Caco-2 (cell line): ENCODE results near the gene GFY. TPM values are rescaled to one million over a fixed set of nuclear protein-coding genes. Genes with fewer than 3 reads are reported as not detected.

Experiments used
- BruUV-seq: library from RNA; stranded (reverse); fragments of 400-500 nt; replicated peaks from 2 replicates; lab custom pipeline; 2021; lab: Mats Ljungman, UMichigan
- CTCF ChIA-PET: fragments of 300-600 bp; sonication (Branson Sonifier 250); formaldehyde crosslinking; loops from one replicate; lab custom pipeline; 2022; ENCODE audit warnings: antibody characterized with exemption; lab: Charles Lee
- POLR2A ChIA-PET: fragments of 300-600 bp; sonication (Branson Sonifier 250); formaldehyde crosslinking; loops from one replicate; lab custom pipeline; 2022; ENCODE audit warnings: antibody characterized with exemption; lab: Charles Lee
- DNase-seq, 2 experiments: peaks; one replicate each; pipeline versions ENCODE4 v3.0.0 to v3.0.0-alpha.2; 2020 to 2022
- H3K27me3 ChIP-seq: replicated peaks from 2 replicates; pipeline ENCODE4 v1.6.0; 2011; ENCODE audit warnings: low read length; ENCODE audit not compliant: control insufficient read depth, insufficient read depth
- H3K36me3 ChIP-seq: 2 replicates; pipeline ENCODE4 v1.5.1; 2011; ENCODE audit warnings: low read length; ENCODE audit not compliant: control insufficient read depth, insufficient read depth
- H3K4me1 ChIP-seq: fragments of 250-450 bp; sonication (Bioruptor Pico); 2 replicates; pipeline ENCODE4 v1.5.1; 2020; ENCODE audit warnings: mild to moderate bottlenecking
- H3K4me3 ChIP-seq: 2 replicates; pipeline ENCODE4 v1.5.1; 2011; ENCODE audit warnings: low read depth, mild to moderate bottlenecking, control low read depth, low read length
- H3K9me3 ChIP-seq: fragments of 250-450 bp; sonication (Bioruptor Pico); 2 replicates; pipeline ENCODE4 v1.5.1; 2020; ENCODE audit warnings: mild to moderate bottlenecking, moderate library complexity
- H3K27ac Mint-ChIP-seq: one replicate; pipeline ENCODE4 v1.8.0; 2022; ENCODE audit warnings: mixed read lengths; ENCODE audit not compliant: unreplicated experiment
- H3K27me3 Mint-ChIP-seq: one replicate; pipeline ENCODE4 v1.8.0; 2022; ENCODE audit warnings: mixed read lengths; ENCODE audit not compliant: insufficient read depth, unreplicated experiment
- H3K36me3 Mint-ChIP-seq: one replicate; pipeline ENCODE4 v1.8.0; 2022; ENCODE audit warnings: mild to moderate bottlenecking, mixed read lengths; ENCODE audit not compliant: insufficient read depth, unreplicated experiment
- H3K4me1 Mint-ChIP-seq: one replicate; pipeline ENCODE4 v1.8.0; 2022; ENCODE audit warnings: low read depth, mixed read lengths; ENCODE audit not compliant: unreplicated experiment
- H3K4me3 Mint-ChIP-seq: one replicate; pipeline ENCODE4 v1.8.0; 2022; ENCODE audit warnings: mild to moderate bottlenecking, moderate library complexity, mixed read lengths; ENCODE audit not compliant: unreplicated experiment
- H3K9me3 Mint-ChIP-seq: one replicate; pipeline ENCODE4 v1.8.0; 2022; ENCODE audit warnings: mixed read lengths; ENCODE audit not compliant: unreplicated experiment
- intact Hi-C: fragments of 100-400 bp; cut with micrococcal nuclease; formaldehyde crosslinking; loops from one replicate; pipeline ENCODE4 v1.10.0; 2022; ENCODE audit not compliant: unreplicated experiment
- total RNA-seq: library from RNA; stranded (reverse); gene quantifications from 2 replicates; pipeline ENCODE4 v1.2.3, GENCODE V29; 2022
- TF ChIP-seq, protein P1 (sequence below), 2 experiments: fragments of 200-600 bp in 1 of 2; IDR thresholded peaks; 1 replicate in 1 of 2; 2 replicates in 1 of 2; pipeline versions ENCODE4 v1.5.1 to v1.8.0; 2011 to 2022; ENCODE audit warnings: antibody characterized with exemption in 1 of 2, control low read depth in 1 of 2, inconsistent platforms in 1 of 2, low read depth in 1 of 2, low read length in 1 of 2, mild to moderate bottlenecking in 1 of 2, moderate library complexity in 1 of 2; ENCODE audit not compliant: insufficient read depth in 1 of 2, severe bottlenecking in 1 of 2, unreplicated experiment in 1 of 2

The GFY gene
- total RNA-seq, 1 experiment from 2014 or later = 0.25 TPM

GRCh38 chr19:49473868-49474541 lies 48.8 kb downstream of the GFY start, which contains the start of gene FLT3LG:
Gene FLT3LG, plus strand, starts transcription at chr19:49474215. Its CDS starts 425 bp downstream, at chr19:49474640.
- Mint-ChIP-seq H3K9me3 (no peaks in the 10 kb centered on the region), H3K4me3 (peak within 1 kb of the TSS; percentile 72), H3K27ac (peak within 1 kb of the TSS; percentile 32), H3K27me3 (peaks cover 3% of the 10 kb centered on the region), H3K4me1 (peaks cover 10% of the 10 kb centered on the region), H3K36me3 (peaks cover 27% of the 10 kb centered on the region)
- Histone ChIP-seq H3K27me3 (no peaks in the 10 kb centered on the region), H3K4me3 (peak within 1 kb of the TSS; percentile 51), H3K9me3 (no peaks in the 10 kb centered on the region), H3K36me3 (no peaks in the 10 kb centered on the region), H3K4me1 (no peaks in the 10 kb centered on the region; the same call in 1 of the 2 replicates)
- ChIA-PET CTCF (interaction anchor here (0.8 to 1.3 kb wide), 5 partner anchors 21 to 75 kb away, joined by 3 to 5 read pairs (median 4); partner anchors contain the start of genes ALDH16A1 and PIH1D1), POLR2A (interaction anchor here (0.6 to 0.8 kb wide), 2 partner anchors 15 to 106 kb away, joined by 3 read pairs; partner anchors contain the start of gene NOSIP)
- intact Hi-C loops = no loop called here
- TF ChIP-seq, protein P1, sequence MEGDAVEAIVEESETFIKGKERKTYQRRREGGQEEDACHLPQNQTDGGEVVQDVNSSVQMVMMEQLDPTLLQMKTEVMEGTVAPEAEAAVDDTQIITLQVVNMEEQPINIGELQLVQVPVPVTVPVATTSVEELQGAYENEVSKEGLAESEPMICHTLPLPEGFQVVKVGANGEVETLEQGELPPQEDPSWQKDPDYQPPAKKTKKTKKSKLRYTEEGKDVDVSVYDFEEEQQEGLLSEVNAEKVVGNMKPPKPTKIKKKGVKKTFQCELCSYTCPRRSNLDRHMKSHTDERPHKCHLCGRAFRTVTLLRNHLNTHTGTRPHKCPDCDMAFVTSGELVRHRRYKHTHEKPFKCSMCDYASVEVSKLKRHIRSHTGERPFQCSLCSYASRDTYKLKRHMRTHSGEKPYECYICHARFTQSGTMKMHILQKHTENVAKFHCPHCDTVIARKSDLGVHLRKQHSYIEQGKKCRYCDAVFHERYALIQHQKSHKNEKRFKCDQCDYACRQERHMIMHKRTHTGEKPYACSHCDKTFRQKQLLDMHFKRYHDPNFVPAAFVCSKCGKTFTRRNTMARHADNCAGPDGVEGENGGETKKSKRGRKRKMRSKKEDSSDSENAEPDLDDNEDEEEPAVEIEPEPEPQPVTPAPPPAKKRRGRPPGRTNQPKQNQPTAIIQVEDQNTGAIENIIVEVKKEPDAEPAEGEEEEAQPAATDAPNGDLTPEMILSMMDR (IDR thresholded peaks at IDR 0.05; ENCODE audit: insufficient read depth in 1 of 2, low read depth in 1 of 2, low read length in 1 of 2, severe bottlenecking in 1 of 2, unreplicated experiment in 1 of 2) = peak; percentile 95 to 98
- BruUV-seq = no TSS peak
- DNase-seq = peak in 1 of 2 experiments; percentile 78

DNA sequence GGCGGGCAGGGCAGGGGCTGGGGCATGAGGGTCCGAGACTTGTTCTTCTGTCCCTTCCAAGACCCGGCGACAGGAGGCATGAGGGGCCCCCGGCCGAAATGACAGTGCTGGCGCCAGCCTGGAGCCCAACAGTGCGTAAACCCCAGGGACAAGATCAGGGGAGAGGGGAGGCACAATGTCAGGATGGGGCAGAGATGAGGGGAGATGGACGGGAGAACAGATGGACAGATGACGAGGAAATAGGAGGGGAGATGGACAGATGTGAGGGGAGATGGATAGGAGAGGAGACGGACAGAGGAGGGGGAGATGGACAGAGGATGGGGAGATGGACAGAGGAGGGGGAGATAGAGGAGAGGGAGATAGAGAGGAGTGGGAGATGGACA lies 49.3 kb downstream of the GFY start:
- no peaks in the 10 kb centered on the region; the same call in 1 of the 2 replicates for H3K4me1 ChIP-seq

More for the DNA sequence above, 49.3 kb downstream of the GFY start:
- ChIA-PET CTCF (interaction anchor here (1.3 kb wide), 1 partner anchor 72 kb away, joined by 3 read pairs; no protein-coding TSS in a partner anchor), POLR2A (no interaction called here)
- Histone ChIP-seq H3K36me3 (no peaks in the 10 kb centered on the region), H3K4me3 (peak overlapping the region; percentile 51), H3K27me3 (no peaks in the 10 kb centered on the region), H3K9me3 (no peaks in the 10 kb centered on the region)
- peaks cover 26% of the 10 kb centered on the region for H3K36me3 Mint-ChIP-seq
- peaks cover 10% of the 10 kb centered on the region for H3K4me1 Mint-ChIP-seq
- H3K4me3 Mint-ChIP-seq = peak overlapping the region; percentile 72
- intact Hi-C loops = no loop called here
- TF ChIP-seq, protein P1 (IDR thresholded peaks at IDR 0.05; ENCODE audit: insufficient read depth in 1 of 2, low read depth in 1 of 2, low read length in 1 of 2, severe bottlenecking in 1 of 2, unreplicated experiment in 1 of 2) = no peak
- BruUV-seq = no TSS peak
- no peak for DNase-seq
- H3K27ac Mint-ChIP-seq = no peak overlapping the region
- H3K27me3 Mint-ChIP-seq = peaks cover 3% of the 10 kb centered on the region
- H3K9me3 Mint-ChIP-seq = no peaks in the 10 kb centered on the region
